SH-SY5Y (cell line): Measurements from ENCODE around the gene PRELID1.

Experiments used
- GATA2 ChIP-seq: IDR thresholded peaks from 2 replicates; pipeline ENCODE4 v1.6.1; 2011; ENCODE audit warnings: mild to moderate bottlenecking, low read depth, low read length
- GATA3 ChIP-seq: IDR thresholded peaks from 2 replicates; pipeline ENCODE4 v1.6.1; 2011; ENCODE audit warnings: low read depth, mild to moderate bottlenecking, low read length, moderate library complexity

- no peak for TF ChIP-seq GATA2
- no peak for TF ChIP-seq GATA3
Observed at GRCh38 chr5:177270653-177271052, 32.9 kb upstream of the PRELID1 start.
